ENCODE measurements around the gene TUBD1. TPM values are rescaled to one million over a fixed set of nuclear protein-coding genes. Genes with fewer than 3 reads are reported as not detected.

Gene TUBD1
- total RNA-seq, 1 donor from 2014 or later = 22.2 TPM

GRCh38 chr17:59888145-59888750 is 4.5 kb downstream of the TUBD1 start:
- no peak for TF ChIP-seq CTCF (conservative IDR thresholded peaks at IDR 0.05)
- Mint-ChIP-seq H3K4me3 (peak overlapping the region; percentile 75), H3K27ac (ENCODE audit: unreplicated experiment) (no peak overlapping the region), H3K9me3 (no peaks in the 10 kb centered on the region), H3K27me3 (ENCODE audit: low read depth) (no peaks in the 10 kb centered on the region), H3K4me1 (peaks cover 17% of the 10 kb centered on the region), H3K36me3 (ENCODE audit: low read depth) (peaks cover 5% of the 10 kb centered on the region)
- DNase-seq (ENCODE audit: low read depth, low spot score) = no peak

GRCh38 chr17:59884861-59885260 is 7.9 kb downstream of the TUBD1 start:
- no peak for DNase-seq (ENCODE audit: low read depth, low spot score)
- H3K9me3 Mint-ChIP-seq = no peaks in the 10 kb centered on the region
- peaks cover 9% of the 10 kb centered on the region for H3K36me3 Mint-ChIP-seq (ENCODE audit: low read depth)
- no peak overlapping the region for H3K4me3 Mint-ChIP-seq
- no peaks in the 10 kb centered on the region for H3K27me3 Mint-ChIP-seq (ENCODE audit: low read depth)
- no peak overlapping the region for H3K27ac Mint-ChIP-seq (ENCODE audit: unreplicated experiment)
- no peak for TF ChIP-seq CTCF (conservative IDR thresholded peaks at IDR 0.05)
- no peaks in the 10 kb centered on the region for H3K4me1 Mint-ChIP-seq

GRCh38 chr17:59878624-59879023 is 14.1 kb downstream of the TUBD1 start:
- no peak for DNase-seq (ENCODE audit: low read depth, low spot score)
- no peak overlapping the region for H3K4me3 Mint-ChIP-seq
- no peaks in the 10 kb centered on the region for H3K9me3 Mint-ChIP-seq
- peaks cover 14% of the 10 kb centered on the region for H3K36me3 Mint-ChIP-seq (ENCODE audit: low read depth)
- no peaks in the 10 kb centered on the region for H3K4me1 Mint-ChIP-seq
- TF ChIP-seq CTCF (conservative IDR thresholded peaks at IDR 0.05) = no peak
- H3K27ac Mint-ChIP-seq (ENCODE audit: unreplicated experiment) = no peak overlapping the region
- no peaks in the 10 kb centered on the region for H3K27me3 Mint-ChIP-seq (ENCODE audit: low read depth)

GRCh38 chr17:59877965-59878364 is 14.8 kb downstream of the TUBD1 start:
- no peaks in the 10 kb centered on the region for H3K27me3 Mint-ChIP-seq (ENCODE audit: low read depth)
- H3K4me3 Mint-ChIP-seq = no peak overlapping the region
- peaks cover 14% of the 10 kb centered on the region for H3K36me3 Mint-ChIP-seq (ENCODE audit: low read depth)
- no peaks in the 10 kb centered on the region for H3K4me1 Mint-ChIP-seq
- no peak for TF ChIP-seq CTCF (conservative IDR thresholded peaks at IDR 0.05)
- no peak for DNase-seq (ENCODE audit: low read depth, low spot score)
- no peak overlapping the region for H3K27ac Mint-ChIP-seq (ENCODE audit: unreplicated experiment)
- H3K9me3 Mint-ChIP-seq = no peaks in the 10 kb centered on the region

- no peak for DNase-seq (ENCODE audit: low read depth, low spot score)
- Mint-ChIP-seq H3K4me3 (no peak overlapping the region), H3K27me3 (ENCODE audit: low read depth) (no peaks in the 10 kb centered on the region), H3K27ac (ENCODE audit: unreplicated experiment) (no peak overlapping the region), H3K9me3 (no peaks in the 10 kb centered on the region), H3K36me3 (ENCODE audit: low read depth) (peaks cover 14% of the 10 kb centered on the region), H3K4me1 (no peaks in the 10 kb centered on the region)
- no peak for TF ChIP-seq CTCF (conservative IDR thresholded peaks at IDR 0.05)
These were observed 16.6 kb downstream of the TUBD1 start for GRCh38 chr17:59876107-59876506.
